SK-N-MC (cell line): ENCODE results near the gene EGFR.

Experiments used
- EZH2 ChIP-seq: fragments of 200-600 bp; sonication (generic); IDR thresholded peaks from one replicate; pipeline ENCODE4 v1.6.1; 2017; ENCODE audit warnings: antibody characterized with exemption
- POLR2AphosphoS5 ChIP-seq: IDR thresholded peaks from 2 replicates; pipeline ENCODE4 v1.6.1; 2012; ENCODE audit warnings: mild to moderate bottlenecking, low read depth, low read length, borderline replicate concordance

- no peak for TF ChIP-seq EZH2
- no peak for TF ChIP-seq POLR2AphosphoS5
Observed at GRCh38 chr7:55253188-55253587, 234.4 kb downstream of the EGFR start.
